GM12892 (cell line): ENCODE measurements around the gene TBKBP1.

Experiments
- POLR2A ChIP-seq: IDR thresholded peaks from 2 replicates; pipeline ENCODE4 v1.6.1; 2011; ENCODE audit warnings: low read depth, low read length, control low read depth
- POLR2AphosphoS5 ChIP-seq: IDR thresholded peaks from 2 replicates; pipeline ENCODE4 v1.6.1; 2011; ENCODE audit warnings: low read depth, low read length, control low read depth
- TAF1 ChIP-seq: IDR thresholded peaks from 2 replicates; pipeline ENCODE4 v1.6.1; 2011; ENCODE audit warnings: low read depth, mild to moderate bottlenecking, control low read depth, low read length, borderline replicate concordance

DNA sequence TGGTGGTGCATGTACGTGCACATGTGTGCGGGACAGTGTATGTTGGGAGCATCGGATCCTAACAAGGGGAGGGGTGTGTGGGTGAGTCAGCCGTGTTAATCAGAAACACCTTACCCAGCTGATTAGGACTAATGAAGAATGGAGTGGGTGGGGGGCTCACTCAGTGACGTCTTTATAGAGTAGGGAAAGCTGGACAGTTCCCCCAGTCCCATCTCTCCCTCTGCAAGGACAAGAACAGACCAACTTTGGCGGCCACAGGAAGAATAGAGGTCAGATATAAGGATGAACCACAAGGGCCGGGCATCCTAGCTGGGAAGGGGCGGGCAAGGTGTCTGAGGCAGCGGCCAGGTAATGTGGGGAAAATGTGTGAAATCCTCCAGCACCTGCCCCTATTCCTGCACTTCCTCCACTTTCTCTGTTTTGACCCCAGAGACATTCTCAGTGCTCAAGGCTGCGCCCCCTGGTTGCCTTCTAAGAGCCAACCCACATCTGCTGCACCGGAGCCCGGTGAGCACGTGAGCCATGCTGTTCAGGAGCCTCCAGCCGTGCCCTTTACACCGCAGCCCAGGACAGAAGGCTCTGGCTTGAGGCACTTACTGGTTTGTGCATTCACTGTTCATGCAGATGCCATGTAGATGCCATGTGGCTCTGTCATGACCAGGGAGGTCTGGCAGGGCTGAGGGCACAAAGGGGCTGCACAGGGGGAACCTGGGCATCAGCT, 20.2 kb downstream of the TBKBP1 start:
- no peak for TF ChIP-seq POLR2AphosphoS5
- TF ChIP-seq POLR2A: no peak
- TF ChIP-seq TAF1: no peak
